Coronary artery (tissue), 2 donors: ENCODE data around the gene NOX5.

Experiments
- DNase-seq: peaks from one replicate; pipeline ENCODE4 v3.0.0-alpha.2; 2017; ENCODE audit warnings: low spot score
- H3K27ac ChIP-seq, 2 donors: fragments of 200-600 bp; sonication (generic); one replicate each; pipeline ENCODE4 v1.5.1; 2016 to 2019
- H3K4me3 ChIP-seq: fragments of 200-600 bp; sonication (generic); 2 replicates; pipeline ENCODE4 v1.5.1; 2016; ENCODE audit warnings: mild to moderate bottlenecking, moderate library complexity
- CTCF ChIP-seq: fragments of 200-600 bp; sonication (generic); IDR thresholded peaks from one replicate; pipeline ENCODE4 v1.5.1; 2019; ENCODE audit warnings: antibody characterized with exemption

Gene NOX5

GRCh38 chr15:69084404-69085030, 70.0 kb downstream of the NOX5 start:
- Histone ChIP-seq H3K27ac (no peak overlapping the region), H3K4me3 (no peak overlapping the region)
- TF ChIP-seq CTCF: no peak
- DNase-seq: no peak

GRCh38 chr15:69085325-69086081, 71.0 kb downstream of the NOX5 start:
- TF ChIP-seq CTCF: no peak
- no peak overlapping the region for H3K27ac ChIP-seq
- H3K4me3 ChIP-seq: no peak overlapping the region
- no peak for DNase-seq

GRCh38 chr15:69086427-69087204, 72.1 kb downstream of the NOX5 start:
- H3K4me3 ChIP-seq: no peak overlapping the region
- no peak for TF ChIP-seq CTCF
- DNase-seq: no peak
- H3K27ac ChIP-seq: no peak overlapping the region

- no peak for TF ChIP-seq CTCF
- Histone ChIP-seq H3K27ac (no peak overlapping the region), H3K4me3 (no peak overlapping the region)
Observed at GRCh38 chr15:69087366-69087976, 73.0 kb downstream of the NOX5 start.

GRCh38 chr15:69088300-69088965, 73.9 kb downstream of the NOX5 start:
- H3K4me3 ChIP-seq: no peak overlapping the region
- no peak for TF ChIP-seq CTCF
- H3K27ac ChIP-seq: no peak overlapping the region
- no peak for DNase-seq

More at GRCh38 chr15:69087366-69087976, 73.0 kb downstream of the NOX5 start:
- DNase-seq: no peak

GRCh38 chr15:69089258-69089657, 74.8 kb downstream of the NOX5 start:
- Histone ChIP-seq H3K4me3 (no peak overlapping the region), H3K27ac (no peak overlapping the region)
- TF ChIP-seq CTCF: no peak
- no peak for DNase-seq
